Measurements from ENCODE around the gene LRP1B.

LRP1B gene

DNA sequence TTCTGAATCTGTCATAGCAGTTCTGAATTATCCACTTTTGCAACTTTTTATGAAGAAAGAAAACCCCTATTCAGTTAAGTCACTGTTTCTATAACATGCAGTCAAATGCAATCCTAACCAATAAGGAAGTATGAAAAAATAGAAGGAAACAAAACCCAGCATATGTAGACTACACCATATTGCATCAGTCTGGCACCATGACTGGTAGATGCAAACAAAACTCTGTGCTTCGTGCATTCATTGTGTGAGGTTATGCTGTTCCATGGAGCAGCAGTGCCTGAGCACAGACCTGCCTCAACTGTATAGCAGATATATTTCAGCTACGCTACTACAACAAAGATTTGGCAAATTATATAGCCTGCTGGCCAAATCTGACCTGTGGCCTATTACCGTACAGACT lies 325.5 kb downstream of the LRP1B start:
- H3K9me2 ChIP-seq (replicated peaks; ENCODE audit: insufficient read depth, low read length): no peaks in the 10 kb centered on the region
- no peaks in the 10 kb centered on the region for H3K4me1 ChIP-seq (ENCODE audit: low read length)
- H3K4me2 ChIP-seq (ENCODE audit: low read depth, low read length): no peak overlapping the region
- H4K20me1 ChIP-seq (ENCODE audit: insufficient read depth, low read length): no peaks in the 10 kb centered on the region
- TF ChIP-seq, protein P1, sequence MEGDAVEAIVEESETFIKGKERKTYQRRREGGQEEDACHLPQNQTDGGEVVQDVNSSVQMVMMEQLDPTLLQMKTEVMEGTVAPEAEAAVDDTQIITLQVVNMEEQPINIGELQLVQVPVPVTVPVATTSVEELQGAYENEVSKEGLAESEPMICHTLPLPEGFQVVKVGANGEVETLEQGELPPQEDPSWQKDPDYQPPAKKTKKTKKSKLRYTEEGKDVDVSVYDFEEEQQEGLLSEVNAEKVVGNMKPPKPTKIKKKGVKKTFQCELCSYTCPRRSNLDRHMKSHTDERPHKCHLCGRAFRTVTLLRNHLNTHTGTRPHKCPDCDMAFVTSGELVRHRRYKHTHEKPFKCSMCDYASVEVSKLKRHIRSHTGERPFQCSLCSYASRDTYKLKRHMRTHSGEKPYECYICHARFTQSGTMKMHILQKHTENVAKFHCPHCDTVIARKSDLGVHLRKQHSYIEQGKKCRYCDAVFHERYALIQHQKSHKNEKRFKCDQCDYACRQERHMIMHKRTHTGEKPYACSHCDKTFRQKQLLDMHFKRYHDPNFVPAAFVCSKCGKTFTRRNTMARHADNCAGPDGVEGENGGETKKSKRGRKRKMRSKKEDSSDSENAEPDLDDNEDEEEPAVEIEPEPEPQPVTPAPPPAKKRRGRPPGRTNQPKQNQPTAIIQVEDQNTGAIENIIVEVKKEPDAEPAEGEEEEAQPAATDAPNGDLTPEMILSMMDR (IDR thresholded peaks at IDR 0.05; ENCODE audit: low read length): no peak
- TF ChIP-seq EZH2phosphoT487 (IDR thresholded peaks at IDR 0.05; ENCODE audit: low read length): no peak
- TF ChIP-seq EZH2 (optimal IDR thresholded peaks at IDR 0.05; ENCODE audit: low read depth, low read length): no peak
- no peaks in the 10 kb centered on the region for H3F3A ChIP-seq (ENCODE audit: insufficient read depth, low read length)
- no peaks in the 10 kb centered on the region for H3K36me3 ChIP-seq (replicated peaks; ENCODE audit: insufficient read depth, low read length)
- H3K27ac ChIP-seq (ENCODE audit: low read length): no peak overlapping the region
- H3K4me3 ChIP-seq (ENCODE audit: low read length): no peak overlapping the region
- H3K79me2 ChIP-seq (ENCODE audit: low read length): no peaks in the 10 kb centered on the region
- no peak for DNase-seq
- no peak overlapping the region for H3K9ac ChIP-seq (ENCODE audit: low read length)
- H3K9me3 ChIP-seq (replicated peaks; ENCODE audit: insufficient read depth, low read length): no peaks in the 10 kb centered on the region
- no peaks in the 10 kb centered on the region for H3K27me3 ChIP-seq (replicated peaks; ENCODE audit: insufficient read depth, low read length)
- H2AFZ ChIP-seq (ENCODE audit: low read length): no peak overlapping the region

DNA sequence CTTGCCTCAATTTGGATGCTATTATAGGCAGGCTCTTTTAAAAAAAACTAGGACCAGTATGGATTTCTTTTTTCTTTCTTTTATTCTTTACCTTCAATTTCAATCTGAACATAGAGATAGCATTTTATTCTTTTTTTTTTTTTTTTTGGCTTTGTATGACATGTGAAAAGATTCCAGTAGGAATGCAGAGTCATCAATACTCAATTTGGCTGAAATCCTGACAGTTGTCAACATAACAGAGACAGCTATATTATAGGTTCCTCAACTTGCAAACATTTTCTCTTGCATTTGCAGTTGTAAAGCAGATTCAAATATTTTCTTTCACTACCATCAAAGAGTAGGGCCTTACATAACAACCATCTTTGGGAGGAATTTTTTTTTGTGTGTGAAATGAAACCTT lies 334.4 kb downstream of the LRP1B start:
- Histone ChIP-seq H3K9me2 (replicated peaks; ENCODE audit: insufficient read depth, low read length) (no peaks in the 10 kb centered on the region), H3K27me3 (replicated peaks; ENCODE audit: insufficient read depth, low read length) (no peaks in the 10 kb centered on the region), H3K4me2 (ENCODE audit: low read depth, low read length) (no peak overlapping the region), H3F3A (ENCODE audit: insufficient read depth, low read length) (no peaks in the 10 kb centered on the region), H3K79me2 (ENCODE audit: low read length) (no peaks in the 10 kb centered on the region), H2AFZ (ENCODE audit: low read length) (no peak overlapping the region), H3K36me3 (replicated peaks; ENCODE audit: insufficient read depth, low read length) (no peaks in the 10 kb centered on the region), H3K27ac (ENCODE audit: low read length) (no peak overlapping the region), H3K9ac (ENCODE audit: low read length) (no peak overlapping the region), H4K20me1 (ENCODE audit: insufficient read depth, low read length) (no peaks in the 10 kb centered on the region), H3K9me3 (replicated peaks; ENCODE audit: insufficient read depth, low read length) (no peaks in the 10 kb centered on the region), H3K4me1 (ENCODE audit: low read length) (no peaks in the 10 kb centered on the region), H3K4me3 (ENCODE audit: low read length) (no peak overlapping the region)
- no peak for DNase-seq
- TF ChIP-seq EZH2 (optimal IDR thresholded peaks at IDR 0.05; ENCODE audit: low read depth, low read length) (no peak), EZH2phosphoT487 (IDR thresholded peaks at IDR 0.05; ENCODE audit: low read length) (no peak)
- TF ChIP-seq, protein P1 (IDR thresholded peaks at IDR 0.05; ENCODE audit: low read length): no peak

DNA sequence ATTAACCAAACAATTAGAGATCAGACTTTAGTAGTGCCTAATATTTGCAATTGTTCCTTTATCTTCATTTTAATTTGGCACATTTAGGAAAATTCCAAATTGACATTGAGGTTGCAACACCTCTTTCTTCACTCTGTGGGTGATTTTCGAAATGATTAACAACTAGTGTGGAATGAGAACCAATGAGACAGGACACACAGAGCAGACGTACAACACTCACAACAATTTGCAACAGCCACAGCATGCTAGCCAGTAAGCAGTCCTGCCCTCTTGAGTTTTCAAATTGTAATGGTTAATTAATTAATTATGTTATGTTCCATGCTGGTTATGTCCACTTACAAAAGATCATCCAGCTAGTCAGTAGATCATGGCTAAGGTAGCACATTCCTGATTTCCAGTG lies 339.3 kb downstream of the LRP1B start:
- no peak overlapping the region for H3K27ac ChIP-seq (ENCODE audit: low read length)
- H3K79me2 ChIP-seq (ENCODE audit: low read length): no peaks in the 10 kb centered on the region
- H2AFZ ChIP-seq (ENCODE audit: low read length): no peak overlapping the region
- no peak for DNase-seq
- H3F3A ChIP-seq (ENCODE audit: insufficient read depth, low read length): no peaks in the 10 kb centered on the region
- no peaks in the 10 kb centered on the region for H3K4me1 ChIP-seq (ENCODE audit: low read length)
- no peaks in the 10 kb centered on the region for H4K20me1 ChIP-seq (ENCODE audit: insufficient read depth, low read length)
- no peaks in the 10 kb centered on the region for H3K9me2 ChIP-seq (replicated peaks; ENCODE audit: insufficient read depth, low read length)
- no peaks in the 10 kb centered on the region for H3K27me3 ChIP-seq (replicated peaks; ENCODE audit: insufficient read depth, low read length)
- no peak overlapping the region for H3K4me3 ChIP-seq (ENCODE audit: low read length)
- H3K36me3 ChIP-seq (replicated peaks; ENCODE audit: insufficient read depth, low read length): no peaks in the 10 kb centered on the region
- H3K4me2 ChIP-seq (ENCODE audit: low read depth, low read length): no peak overlapping the region
- TF ChIP-seq EZH2phosphoT487 (IDR thresholded peaks at IDR 0.05; ENCODE audit: low read length): no peak
- TF ChIP-seq, protein P1 (IDR thresholded peaks at IDR 0.05; ENCODE audit: low read length): no peak
- TF ChIP-seq EZH2 (optimal IDR thresholded peaks at IDR 0.05; ENCODE audit: low read depth, low read length): no peak
- H3K9ac ChIP-seq (ENCODE audit: low read length): no peak overlapping the region
- H3K9me3 ChIP-seq (replicated peaks; ENCODE audit: insufficient read depth, low read length): no peaks in the 10 kb centered on the region
